GM04503 (cell line): Measurements from ENCODE around the gene KCTD1.
"Not testable (repeated sequence)": the region's sequence is repeated elsewhere in the genome, so short reads cannot be mapped to it uniquely, and the experiment has no call there.

ENCODE experiments used
- DNase-seq: peaks from one replicate; pipeline ENCODE4 v3.0.0-alpha.2; 2012; ENCODE audit warnings: low read depth

The KCTD1 gene

DNA sequence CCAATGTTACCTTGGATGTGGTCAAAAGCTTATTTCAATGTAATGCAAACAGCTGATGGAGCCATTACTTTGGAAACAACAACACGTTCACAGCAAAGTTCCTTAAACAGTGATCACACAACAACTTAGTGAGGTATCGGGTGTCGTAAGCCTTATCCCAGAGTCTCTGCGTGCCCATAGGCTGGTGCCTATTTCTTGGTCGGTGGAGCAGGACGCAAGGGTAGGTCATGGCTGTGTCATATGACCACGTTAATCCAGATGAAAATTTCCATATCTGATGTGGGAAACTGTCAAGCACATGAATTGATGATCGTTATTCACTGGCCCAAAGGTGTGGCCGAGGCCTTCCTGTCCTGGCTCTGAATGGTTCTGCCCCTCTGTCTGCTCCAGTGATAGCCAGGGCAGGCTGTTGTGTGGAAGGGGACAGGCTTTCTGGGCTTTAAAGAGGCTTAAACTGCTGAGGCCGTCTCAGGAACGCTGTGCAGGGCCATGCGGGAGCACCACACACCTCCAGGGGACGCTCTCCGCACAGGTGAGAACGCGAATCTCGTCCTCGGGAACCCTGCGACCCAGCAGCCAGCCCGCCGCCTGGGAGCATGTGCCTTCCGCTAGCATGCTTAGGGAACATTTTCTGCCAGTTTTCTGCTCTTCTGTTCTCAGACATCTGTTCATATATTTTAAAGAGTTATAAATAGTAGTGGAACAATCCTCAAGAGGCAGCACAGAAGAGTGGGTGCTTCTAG, 90.6 kb downstream of the KCTD1 start:
- no peak for DNase-seq

DNA sequence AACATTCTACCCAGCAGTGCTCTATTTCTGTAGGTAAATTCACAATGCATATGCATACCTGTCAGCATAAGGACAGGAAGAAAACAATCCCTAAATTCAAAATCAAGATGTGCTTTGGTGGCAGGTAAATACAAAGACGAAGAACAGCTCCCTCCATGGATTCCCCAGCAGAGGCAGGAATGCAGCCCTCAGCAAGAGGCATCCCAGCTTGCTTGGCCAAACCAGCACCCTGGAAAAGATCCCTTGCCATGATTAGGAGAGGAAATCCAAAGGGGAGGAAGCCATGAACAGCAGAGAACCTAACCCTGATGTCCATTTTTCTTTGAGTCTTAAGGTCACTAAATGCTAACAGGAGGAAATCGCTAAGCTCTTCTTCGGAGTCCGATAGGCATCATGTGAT, 91.2 kb downstream of the KCTD1 start:
- DNase-seq: no peak

DNA sequence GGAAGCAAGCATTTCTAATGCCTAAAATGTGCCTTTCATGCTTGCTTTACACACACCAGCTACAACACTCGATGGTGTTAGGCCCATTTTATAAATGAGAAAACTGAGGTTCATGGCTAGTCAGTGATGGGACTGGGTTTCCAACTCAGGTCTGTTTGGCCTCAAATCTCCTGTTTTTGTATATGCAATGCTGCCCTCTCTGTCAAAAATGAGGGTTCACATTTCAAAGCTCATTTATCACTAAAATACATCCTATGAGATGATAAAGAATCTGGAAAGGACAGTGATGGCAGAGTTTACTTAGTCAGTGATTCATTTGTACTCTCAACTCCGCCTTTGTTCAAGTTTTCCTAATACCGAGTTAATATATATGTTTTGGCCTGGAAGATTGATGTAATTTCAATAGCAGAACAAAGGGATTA, 92.3 kb downstream of the KCTD1 start:
- DNase-seq: no peak

DNA sequence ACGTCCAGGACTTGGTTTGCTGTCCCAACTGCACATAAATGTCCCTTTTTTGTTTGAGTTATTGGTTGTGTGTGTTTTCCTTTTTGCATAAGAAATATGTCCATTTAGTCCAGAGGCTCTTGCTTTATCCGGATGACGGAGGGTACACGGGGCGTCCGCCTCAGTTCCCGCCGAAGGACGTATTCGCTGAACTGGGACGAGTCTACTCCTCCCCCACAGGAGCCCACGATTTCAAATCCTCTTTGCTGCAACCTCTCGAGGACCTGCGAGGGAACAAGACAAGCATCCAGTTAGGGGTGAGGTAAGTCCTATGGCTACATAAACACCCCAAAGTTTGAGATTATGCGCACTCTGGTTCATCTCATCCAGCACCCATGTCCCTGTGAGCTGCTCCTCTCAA, 92.7 kb downstream of the KCTD1 start:
- no peak for DNase-seq

DNA sequence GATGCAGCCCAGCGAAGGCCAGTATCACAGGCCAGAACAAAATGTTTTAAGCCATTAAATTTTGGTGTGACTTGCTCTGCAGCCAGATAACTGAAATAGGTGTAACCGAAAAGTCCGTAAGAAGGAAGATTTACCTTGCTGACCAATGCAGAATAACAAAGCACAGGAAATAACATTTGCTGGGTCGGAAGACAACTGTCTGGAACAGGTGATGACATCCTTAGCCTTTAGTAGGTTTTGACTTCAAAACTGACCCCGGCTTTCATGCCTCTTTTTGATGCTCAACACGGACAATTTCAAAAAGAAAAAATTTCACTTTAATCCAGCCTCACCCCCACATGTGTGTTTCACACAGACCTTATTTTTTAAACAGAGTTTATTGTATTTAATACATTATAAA, 93.7 kb downstream of the KCTD1 start:
- DNase-seq: no peak

DNA sequence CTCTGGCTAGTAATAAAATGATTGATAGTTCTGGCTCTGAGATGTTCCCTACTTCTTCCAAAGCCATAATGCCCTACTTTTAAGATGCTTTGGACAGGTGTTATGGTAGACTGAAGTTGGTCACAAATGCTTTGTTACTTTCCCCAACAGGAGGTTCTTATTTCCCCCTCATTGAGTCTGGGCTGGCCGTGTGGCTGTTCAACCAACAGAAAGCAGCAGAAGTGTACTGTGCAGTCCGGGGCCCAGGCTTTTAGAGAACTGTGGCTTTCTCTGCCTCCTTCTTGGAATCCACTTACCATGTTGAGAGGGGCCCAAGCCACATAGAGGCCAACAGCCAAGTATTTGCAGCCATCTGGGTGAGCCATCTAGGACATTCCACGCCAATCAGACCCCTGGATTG, 94.2 kb downstream of the KCTD1 start:
- DNase-seq: no peak

DNA sequence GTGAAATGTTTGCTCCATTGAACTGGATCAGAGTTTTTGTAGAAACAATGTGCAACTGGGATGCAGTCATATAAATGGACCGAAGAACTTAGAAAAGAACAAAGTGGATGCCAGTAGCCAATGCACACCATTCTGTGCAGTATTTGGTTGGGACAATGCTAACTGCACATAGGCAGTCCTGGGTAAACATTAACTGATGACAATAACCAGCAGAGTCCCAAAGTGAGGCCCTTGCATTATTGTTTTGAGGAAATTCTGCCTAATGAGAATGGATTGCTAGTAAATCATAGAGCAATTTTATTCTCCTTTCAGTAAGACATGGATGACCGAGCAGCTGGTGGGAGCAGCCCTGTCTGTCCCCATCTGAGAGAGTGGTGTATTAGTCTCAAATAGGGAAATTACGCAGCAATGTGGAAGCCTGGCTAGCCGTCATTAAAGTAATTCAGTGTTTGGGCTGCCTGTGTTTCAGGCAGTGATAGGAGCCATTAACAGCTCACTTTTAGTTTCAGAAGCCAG, 94.9 kb downstream of the KCTD1 start:
- no peak for DNase-seq

DNA sequence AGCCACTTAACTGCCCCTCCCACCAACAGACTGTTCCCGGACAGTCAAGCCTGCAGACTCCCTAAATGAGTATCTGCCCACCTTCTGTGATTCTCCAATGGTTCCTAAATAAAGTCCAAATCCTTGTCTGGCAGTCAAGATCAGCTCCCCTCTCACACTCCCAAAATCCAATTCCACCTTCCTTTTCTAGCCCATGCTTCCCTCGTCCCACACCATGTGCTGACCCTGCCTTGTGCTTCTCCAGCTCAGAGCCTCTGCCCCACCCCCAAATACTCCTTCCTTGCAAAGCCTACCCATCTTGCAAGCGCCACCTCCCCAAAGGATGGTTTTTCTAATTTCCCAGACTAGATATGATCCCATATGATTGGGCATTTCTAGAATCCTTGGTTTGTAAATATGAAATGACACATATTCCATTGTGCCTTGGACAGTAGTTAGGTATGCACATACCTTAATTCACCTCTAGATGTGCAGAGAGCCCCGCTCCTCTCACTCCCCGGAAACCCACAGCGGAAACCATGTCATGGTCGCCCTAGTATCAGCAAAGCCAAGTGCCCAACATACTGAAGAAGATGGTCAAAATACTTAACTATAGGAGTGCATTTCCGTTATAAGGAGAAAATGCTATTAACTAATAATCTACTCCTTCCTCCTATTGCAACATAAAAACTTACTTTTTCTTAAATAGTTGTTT, 97.2 kb downstream of the KCTD1 start:
- no peak for DNase-seq

DNA sequence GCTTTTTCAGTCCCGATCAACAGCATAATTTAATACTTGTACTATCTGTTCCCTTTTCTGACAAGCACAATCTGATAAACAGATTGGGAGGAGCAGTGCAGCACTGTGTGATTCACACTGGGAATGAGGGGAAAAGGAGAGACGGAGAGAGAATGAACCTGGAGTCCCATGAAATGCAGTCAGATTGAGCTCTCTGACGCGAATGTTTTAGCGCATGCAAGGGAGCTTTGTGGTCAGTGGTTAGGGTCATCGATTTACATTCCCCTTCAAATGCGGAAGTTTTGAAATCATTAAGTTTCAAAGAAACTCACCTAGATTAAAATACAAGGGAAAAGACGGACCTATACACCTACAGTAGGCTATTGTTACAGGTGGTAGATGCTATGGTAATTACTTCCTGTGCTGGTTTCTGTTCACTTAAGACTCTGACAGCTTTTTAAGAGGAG, 99.6 kb downstream of the KCTD1 start:
- DNase-seq: no peak

DNA sequence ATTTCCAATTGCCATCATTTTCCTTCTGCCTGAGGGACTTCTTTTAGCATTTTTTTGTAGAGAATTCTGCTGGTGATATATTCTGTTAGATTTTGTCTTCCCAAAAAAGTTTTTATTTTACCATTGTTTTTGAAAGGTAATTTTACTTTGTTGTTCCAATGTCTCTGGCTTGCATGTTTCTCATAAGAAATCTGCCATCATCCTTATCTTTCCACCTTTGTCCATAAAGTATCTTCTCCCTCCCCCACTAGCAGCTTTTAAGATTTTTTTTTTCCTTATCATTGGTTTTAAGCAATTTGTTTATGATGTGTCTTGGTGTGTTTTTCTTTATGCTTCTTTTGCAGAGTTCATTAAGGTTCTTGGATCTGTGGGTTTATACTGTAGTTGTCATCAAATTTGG, 104.5 kb downstream of the KCTD1 start:
- no peak for DNase-seq

DNA sequence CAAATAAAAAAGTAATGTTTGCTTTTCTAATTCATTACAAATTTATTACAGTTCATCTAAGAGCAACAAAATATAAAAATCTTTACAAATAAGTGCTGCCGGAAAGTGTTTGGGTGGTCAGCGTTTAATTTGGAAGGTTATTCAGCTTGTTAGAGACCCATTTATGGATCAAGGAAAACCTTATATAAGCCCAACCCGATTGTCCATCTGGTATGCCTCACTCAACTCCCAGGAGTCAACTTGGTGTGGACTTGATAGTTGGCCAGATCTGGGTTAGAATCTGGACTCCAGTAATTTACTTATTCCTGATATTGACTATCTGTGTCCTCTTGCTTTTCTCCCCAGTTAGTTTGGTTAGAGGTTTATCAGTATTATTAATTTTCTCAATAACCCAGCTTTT, 106.2 kb downstream of the KCTD1 start:
- no peak for DNase-seq

DNA sequence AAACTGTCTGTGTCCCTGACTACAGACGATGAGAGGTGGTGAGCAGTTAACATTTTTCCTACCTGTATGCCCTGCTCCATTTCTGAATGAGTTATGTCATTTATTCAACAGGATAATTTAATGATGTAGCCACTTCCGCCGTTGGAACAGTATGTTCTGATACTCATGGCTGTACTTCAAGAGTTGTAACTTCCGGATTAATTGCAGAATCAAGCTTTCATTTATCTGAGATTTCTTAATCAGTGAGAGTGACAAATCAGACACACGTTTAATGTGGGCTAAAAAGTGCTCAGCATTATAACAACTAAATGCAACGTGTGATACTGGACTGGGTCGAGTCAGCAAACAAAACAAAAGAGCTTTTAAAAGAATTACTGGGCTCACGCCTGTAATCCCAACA, 107.7 kb downstream of the KCTD1 start:
- DNase-seq: no peak

DNA sequence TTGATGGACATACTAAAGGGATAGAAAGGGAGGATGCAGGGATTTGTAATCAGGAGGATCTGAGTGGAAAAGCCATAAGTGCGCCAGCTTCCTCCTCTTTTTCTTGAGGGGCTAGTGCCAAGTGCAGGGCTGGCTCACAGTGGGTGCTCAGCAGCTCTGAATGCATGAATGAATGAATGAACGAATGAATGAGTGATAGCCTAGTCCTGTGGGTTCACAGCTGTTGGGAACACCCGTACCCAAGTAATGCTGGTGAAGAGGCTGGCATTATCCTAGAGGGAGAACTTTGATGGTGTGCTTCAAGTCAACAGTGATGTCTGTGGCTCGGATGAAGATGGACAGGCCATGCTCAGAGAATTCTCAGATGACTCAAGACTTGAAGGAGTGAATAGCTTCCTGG, 108.8 kb downstream of the KCTD1 start:
- no peak for DNase-seq

DNA sequence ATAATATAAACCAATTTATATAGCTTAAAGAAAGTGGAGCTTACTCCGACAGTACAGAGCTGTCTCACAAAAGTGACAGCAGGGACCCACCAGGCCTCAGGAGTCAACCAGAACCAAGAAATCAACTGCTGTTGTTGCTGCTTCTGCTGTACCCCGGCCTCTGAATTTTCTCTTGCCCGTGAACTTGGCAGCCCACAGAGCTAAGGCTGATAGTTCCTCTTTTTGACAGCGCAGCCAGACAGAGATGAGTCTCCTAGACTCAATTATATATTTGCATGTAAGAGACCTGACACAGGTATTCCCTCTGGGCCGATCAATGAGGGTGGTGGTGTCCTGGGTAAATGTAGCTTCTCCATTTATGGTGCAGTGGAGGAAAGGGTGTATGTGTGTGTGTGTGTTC, 109.4 kb downstream of the KCTD1 start:
- no peak for DNase-seq

DNA sequence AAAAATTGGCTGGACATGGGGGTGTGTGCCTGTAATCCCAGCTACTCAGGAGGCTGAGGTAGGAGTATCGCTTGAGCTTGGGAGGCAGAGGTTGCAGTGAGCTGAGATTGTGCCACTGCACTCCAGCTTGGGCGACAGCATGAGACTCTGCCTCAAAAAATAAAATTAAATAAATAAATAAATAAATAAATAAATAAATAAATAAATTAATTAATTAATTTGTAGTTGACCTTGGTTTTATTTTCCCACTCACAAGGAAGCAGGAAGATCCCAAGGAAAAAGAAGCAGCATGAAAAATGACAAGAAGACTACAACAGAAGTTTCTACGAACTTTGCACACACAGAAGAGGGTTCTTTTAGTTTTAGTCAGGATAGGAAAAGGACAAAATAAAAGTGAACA, 110.7 kb downstream of the KCTD1 start:
- not testable (repeated sequence) for DNase-seq

DNA sequence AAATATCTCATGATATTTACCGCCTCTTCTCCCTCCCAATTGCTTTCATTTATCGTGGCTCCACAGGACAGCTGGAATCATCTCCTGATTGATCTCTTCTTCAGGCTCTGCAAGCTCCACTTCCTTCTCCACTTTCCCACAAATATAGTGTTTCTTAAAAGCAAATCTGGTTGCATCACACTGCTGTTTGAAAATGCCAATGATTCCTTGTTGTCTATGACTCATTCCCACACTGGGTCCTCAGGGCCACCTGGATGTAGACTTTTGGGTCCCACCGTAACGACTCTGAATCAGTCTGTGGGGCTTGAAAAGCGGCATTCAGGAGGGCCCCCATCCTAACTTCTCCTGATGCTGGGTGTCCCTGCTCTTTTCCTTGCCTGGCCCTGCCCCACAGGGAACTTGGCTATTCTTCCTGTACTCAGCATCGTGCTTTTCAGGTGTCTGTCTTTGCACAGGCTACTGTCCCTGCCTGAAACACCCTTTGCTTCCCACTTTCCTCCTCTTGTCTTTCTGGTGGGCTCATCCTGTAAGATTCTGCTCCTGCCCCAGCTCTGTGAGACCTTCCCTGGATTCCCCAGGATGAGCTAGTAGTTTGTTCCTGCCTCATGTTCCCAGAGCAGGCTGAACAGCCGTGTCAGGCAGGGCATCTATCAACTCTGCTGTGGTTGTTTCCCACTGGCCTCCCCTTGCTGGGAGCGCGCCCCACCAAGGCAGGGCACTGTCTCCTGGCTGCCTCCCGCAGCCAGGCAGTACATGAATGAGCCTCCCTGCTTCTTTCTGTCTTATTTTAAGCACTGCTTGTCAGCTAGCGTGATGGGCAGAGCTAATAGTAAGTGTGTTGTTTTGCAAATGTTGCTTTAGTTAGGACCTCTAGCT, 111.9 kb downstream of the KCTD1 start:
- peak; percentile 50 for DNase-seq

DNA sequence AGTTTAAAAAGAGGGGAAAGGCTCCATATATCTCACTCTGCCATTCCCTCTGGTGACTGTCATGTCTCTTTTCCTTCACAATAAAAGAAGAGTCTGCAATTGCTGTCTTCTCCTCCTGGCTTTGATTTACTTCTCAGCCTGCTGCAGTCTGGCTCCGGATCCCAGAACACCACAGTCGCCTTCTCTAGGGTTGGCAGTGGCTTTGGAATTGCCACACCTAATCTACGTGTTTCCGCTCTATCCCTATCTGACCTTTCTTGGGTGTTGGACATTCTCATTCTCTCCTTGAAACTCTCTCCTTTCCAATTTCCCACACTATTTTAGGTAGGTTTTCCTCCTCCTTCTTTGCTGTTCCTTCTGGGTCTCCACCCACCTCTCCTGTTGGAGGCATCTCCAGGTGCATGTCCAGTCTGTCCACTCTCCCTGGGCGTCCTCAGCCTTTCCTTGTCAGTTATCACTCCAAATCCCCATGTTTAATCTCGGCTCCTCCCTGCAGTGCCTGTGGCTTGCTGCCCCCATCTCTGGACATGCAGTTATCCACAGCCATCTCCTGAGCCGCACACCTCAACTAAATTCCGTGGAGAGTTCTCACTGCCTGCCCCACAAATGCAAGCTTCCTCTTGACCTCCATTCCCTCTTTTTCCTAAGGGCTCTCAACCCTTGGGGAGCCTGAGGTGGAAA, 112.8 kb downstream of the KCTD1 start:
- DNase-seq: no peak

DNA sequence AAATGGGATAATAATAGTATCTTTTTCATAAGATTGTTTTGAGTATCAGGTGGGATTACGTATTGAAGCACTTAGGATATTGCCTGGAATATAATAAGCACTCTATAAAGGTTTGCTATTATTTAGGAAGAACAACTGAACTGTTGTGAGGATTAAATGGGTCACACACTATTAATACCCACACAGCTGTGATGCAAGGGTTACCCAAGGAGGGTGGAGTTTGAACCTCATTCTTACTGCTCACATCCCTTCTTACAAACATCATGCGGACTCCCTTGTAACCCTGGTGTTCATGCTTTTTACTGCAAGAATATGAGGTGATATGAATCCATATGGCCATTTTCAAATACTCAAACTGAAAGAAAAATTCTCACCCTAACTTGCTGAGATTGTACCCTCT, 113.5 kb downstream of the KCTD1 start:
- DNase-seq: no peak

DNA sequence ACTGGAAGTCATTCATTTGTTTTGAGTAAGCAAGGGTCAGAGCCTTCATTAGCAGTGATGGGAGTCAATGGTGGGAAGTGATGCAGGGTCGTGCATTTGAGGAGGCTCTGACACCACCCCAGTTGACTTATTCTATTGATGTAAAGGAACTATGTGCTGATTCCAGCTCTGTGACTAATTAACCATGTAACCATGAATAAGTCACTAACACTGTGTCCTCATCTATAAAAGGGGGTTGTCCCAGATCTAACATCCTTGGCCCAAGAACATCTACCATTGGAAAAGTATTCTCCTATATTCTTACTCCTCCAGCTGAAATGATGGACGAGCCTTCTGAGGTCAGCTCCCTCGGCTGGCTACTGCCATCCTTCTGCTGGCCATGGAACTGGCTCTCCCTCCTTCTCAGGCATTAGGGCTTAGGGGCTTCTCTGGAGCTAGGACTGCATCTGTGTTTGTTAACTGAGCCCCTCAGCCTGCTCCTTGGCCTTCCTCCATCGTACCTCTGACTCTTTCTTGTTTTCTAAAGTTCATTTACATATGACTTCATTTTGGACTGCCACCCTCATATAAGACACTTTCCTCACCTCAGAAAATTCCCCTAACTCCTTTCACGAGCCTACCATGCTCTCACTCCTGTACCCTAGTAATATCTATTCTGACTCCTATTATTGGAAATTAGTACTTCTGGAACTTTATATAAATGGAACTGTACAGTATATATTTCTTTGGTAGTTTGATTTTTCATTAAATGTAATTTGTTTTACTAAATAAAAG, 115.5 kb downstream of the KCTD1 start:
- DNase-seq: no peak

DNA sequence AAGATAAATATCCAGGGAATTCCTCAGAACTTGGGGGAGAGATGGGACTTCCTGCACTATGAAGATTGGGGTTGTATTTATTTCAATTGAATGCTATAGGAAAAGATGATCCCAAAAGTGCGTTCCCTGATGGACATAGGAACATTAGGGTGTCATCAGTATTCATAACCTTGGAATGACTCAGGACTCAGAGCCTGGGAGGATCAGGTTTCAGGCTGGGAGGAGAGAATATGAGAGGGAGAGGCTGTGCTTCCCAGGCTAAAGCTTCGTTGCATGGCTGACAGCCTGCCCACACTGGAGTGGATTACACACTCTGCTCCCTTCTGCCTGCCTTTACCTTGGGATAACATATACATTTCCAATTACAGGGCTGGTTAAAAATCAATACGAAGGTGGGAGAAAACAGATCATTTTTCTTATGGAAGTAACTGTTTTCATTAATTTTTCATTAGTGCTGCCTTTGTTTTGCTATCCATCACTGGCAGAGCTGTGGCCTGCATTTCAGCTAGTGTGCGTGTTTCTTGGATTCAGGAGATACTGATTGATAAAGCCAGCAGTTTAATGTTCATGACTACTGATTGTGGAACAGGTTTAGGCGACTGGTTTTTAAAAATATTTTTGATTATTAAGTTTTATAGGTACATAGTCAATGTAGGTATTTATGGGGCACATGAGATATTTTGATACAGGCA, 118.7 kb downstream of the KCTD1 start:
- DNase-seq: peak; percentile 55

DNA sequence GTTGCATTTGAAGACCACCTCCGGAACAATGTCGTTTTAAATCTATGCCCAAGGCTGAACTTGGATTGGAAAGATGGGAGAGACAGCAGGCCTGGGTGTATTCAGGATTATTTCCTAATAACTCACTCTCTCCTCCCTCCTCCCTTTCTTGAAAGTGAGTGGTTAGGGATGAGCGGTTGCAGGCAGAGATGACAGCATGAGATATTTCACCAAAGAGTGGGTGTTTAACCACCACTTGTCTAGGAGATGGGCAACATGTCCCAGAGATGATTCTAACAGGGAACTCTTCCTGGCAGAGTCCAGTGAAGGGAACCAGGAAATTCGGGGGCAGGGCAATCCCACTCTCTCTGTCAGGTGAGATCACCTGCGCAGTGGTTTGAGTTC, 123.2 kb downstream of the KCTD1 start:
- DNase-seq: no peak
